CD14-positive monocyte (primary cell): ENCODE measurements around the gene TRAPPC6A. TPM values are rescaled to one million over a fixed set of nuclear protein-coding genes. Genes with fewer than 3 reads are reported as not detected.

ENCODE experiments used
- DNase-seq, 3 donors: peaks; one replicate each; pipeline ENCODE4 v3.0.0-alpha.2; 2011 to 2022
- H2AFZ ChIP-seq: 2 replicates; pipeline ENCODE4 v1.6.0; 2012; ENCODE audit warnings: mild to moderate bottlenecking, low read depth, low read length, inconsistent platforms; ENCODE audit not compliant: insufficient read depth, poor library complexity, severe bottlenecking
- H3K27ac ChIP-seq, 2 donors: 1 replicate in 1 of 2; 2 replicates in 1 of 2; pipeline ENCODE4 v1.5.1; 2012 to 2013; ENCODE audit warnings: low read length in 2 of 2, control low read depth in 1 of 2, inconsistent platforms in 1 of 2, low read depth in 1 of 2, mild to moderate bottlenecking in 1 of 2
- H3K27me3 ChIP-seq, 2 donors: one replicate each; pipeline versions ENCODE4 v1.6.0 to v1.6.1; 2011 to 2013; ENCODE audit warnings: low read length in 2 of 2; ENCODE audit not compliant: control insufficient read depth in 2 of 2, insufficient read depth in 2 of 2
- H3K36me3 ChIP-seq, 2 donors: replicated peaks in 1 of 2; 1 replicate in 1 of 2; 2 replicates in 1 of 2; pipeline versions ENCODE4 v1.5.1 to v1.6.1; 2012 to 2013; ENCODE audit warnings: low read length in 2 of 2, control low read depth in 1 of 2, inconsistent platforms in 1 of 2, mild to moderate bottlenecking in 1 of 2; ENCODE audit not compliant: insufficient read depth in 2 of 2, control insufficient read depth in 1 of 2
- H3K4me1 ChIP-seq, 2 donors: 1 replicate in 1 of 2; 2 replicates in 1 of 2; pipeline versions ENCODE4 v1.5.1 to v1.6.1; 2012 to 2013; ENCODE audit warnings: low read length in 2 of 2, control low read depth in 1 of 2, inconsistent platforms in 1 of 2, mild to moderate bottlenecking in 1 of 2, moderate library complexity in 1 of 2; ENCODE audit not compliant: insufficient read depth in 2 of 2, control insufficient read depth in 1 of 2
- H3K4me2 ChIP-seq: replicated peaks from 2 replicates; pipeline ENCODE3; 2012; ENCODE audit warnings: low read length, moderate library complexity, mild to moderate bottlenecking; ENCODE audit not compliant: poor library complexity, severe bottlenecking; ENCODE audit errors: extremely low read depth
- H3K4me3 ChIP-seq, 3 experiments: fragments of 200-600 bp in 1 of 3; sonication (generic) in 1 of 3; replicated peaks in 1 of 3; 1 replicate in 2 of 3; 2 replicates in 1 of 3; pipeline ENCODE4 v1.5.1; 2011 to 2013; ENCODE audit warnings: low read length in 3 of 3, mild to moderate bottlenecking in 3 of 3, control low read depth in 2 of 3, low read depth in 2 of 3, inconsistent platforms in 1 of 3, moderate library complexity in 1 of 3
- H3K79me2 ChIP-seq: 2 replicates; pipeline ENCODE4 v1.6.0; 2012; ENCODE audit warnings: mild to moderate bottlenecking, control low read depth, inconsistent platforms, low read length, moderate library complexity; ENCODE audit not compliant: insufficient read depth
- H3K9ac ChIP-seq: 2 replicates; pipeline ENCODE4 v1.6.0; 2017; ENCODE audit warnings: low read length, mild to moderate bottlenecking; ENCODE audit not compliant: insufficient read depth, poor library complexity, severe bottlenecking
- H3K9me3 ChIP-seq, 2 donors: replicated peaks in 1 of 2; 1 replicate in 1 of 2; 2 replicates in 1 of 2; pipeline versions ENCODE4 v1.5.1 to v1.6.1; 2012 to 2013; ENCODE audit warnings: low read length in 2 of 2, control low read depth in 1 of 2; ENCODE audit not compliant: control insufficient read depth in 1 of 2, insufficient read depth in 1 of 2
- H4K20me1 ChIP-seq: 2 replicates; pipeline ENCODE4 v1.6.0; 2012; ENCODE audit warnings: mild to moderate bottlenecking, low read length, control low read depth, moderate library complexity; ENCODE audit not compliant: insufficient read depth
- H3K27ac Mint-ChIP-seq, 7 donors: one replicate each; pipeline ENCODE4 v1.8.0; 2020; ENCODE audit warnings: mild to moderate bottlenecking in 7 of 7, mixed read lengths in 7 of 7, moderate library complexity in 6 of 7, inconsistent platforms in 2 of 7
- H3K27me3 Mint-ChIP-seq, 3 donors: one replicate each; pipeline ENCODE4 v1.8.0; 2021 to 2022; ENCODE audit warnings: low read depth in 3 of 3, mild to moderate bottlenecking in 3 of 3, mixed read lengths in 3 of 3, moderate library complexity in 3 of 3, inconsistent platforms in 1 of 3
- H3K36me3 Mint-ChIP-seq, 2 donors: one replicate each; pipeline ENCODE4 v1.8.0; 2020; ENCODE audit warnings: mixed read lengths in 2 of 2, inconsistent platforms in 1 of 2, mild to moderate bottlenecking in 1 of 2
- H3K4me1 Mint-ChIP-seq: one replicate; pipeline ENCODE4 v1.8.0; 2020; ENCODE audit warnings: mild to moderate bottlenecking, mixed read lengths
- H3K4me3 Mint-ChIP-seq, 2 donors: one replicate each; pipeline ENCODE4 v1.8.0; 2020; ENCODE audit warnings: mild to moderate bottlenecking in 2 of 2, mixed read lengths in 2 of 2, moderate library complexity in 1 of 2
- H3K9me3 Mint-ChIP-seq, 7 donors: one replicate each; pipeline ENCODE4 v1.8.0; 2020 to 2022; ENCODE audit warnings: mixed read lengths in 7 of 7, mild to moderate bottlenecking in 6 of 7, moderate library complexity in 6 of 7, inconsistent platforms in 2 of 7
- CTCF ChIP-seq: fragments of 200-600 bp; IDR thresholded peaks from one replicate; pipeline ENCODE4 v1.8.0; 2022; ENCODE audit warnings: antibody characterized with exemption, mild to moderate bottlenecking
- WGBS: methylation state at CpG from one replicate; pipeline ENCODE4 v1.1.5; 2013; ENCODE audit warnings: missing lambda C conversion rate; ENCODE audit not compliant: insufficient coverage; 5-methylcytosine and 5-hydroxymethylcytosine counted together
- intact Hi-C, 2 donors: fragments of 100-400 bp; cut with micrococcal nuclease; formaldehyde crosslinking; loops; one replicate each; pipeline versions ENCODE4 v1.15.0 to v1.15.1; 2023
- polyA minus RNA-seq: library from RNA; depleted of rRNA, polyadenylated mRNA; stranded (reverse); fragments of >200 nt; gene quantifications from 2 replicates; pipeline ENCODE4 v1.2.3, GENCODE V29; 2012
- polyA plus RNA-seq, 3 donors: library from polyadenylated mRNA; depleted of rRNA in 1 of 3; unstranded in 2 of 3; stranded (reverse) in 1 of 3; fragments of 300-500 nt in 2 of 3; fragments of >200 nt in 1 of 3; fragmentation: Illumina TruSeq in 2 of 3; gene quantifications; 1 replicate in 2 of 3; 2 replicates in 1 of 3; pipeline ENCODE4 v1.2.3, GENCODE V29; 2012 to 2021
- total RNA-seq, 12 experiments: library from RNA in 1 of 12; stranded (reverse) in 1 of 12; fragments of 120-200 nt in 1 of 12; gene quantifications; one replicate each; pipeline ENCODE4 v1.2.4 and lab custom pipeline; 2013 to 2026; ENCODE audit warnings: mixed read lengths in 6 of 12, inconsistent platforms in 1 of 12

Gene TRAPPC6A
- 24.2 TPM for total RNA-seq (2013)
- polyA plus RNA-seq (10 to 100 TPM; 49.7 to 82.7 (median 63.4) TPM), polyA minus RNA-seq (9.7 and 24.7 TPM in 2 replicates), total RNA-seq (lab: John Stamatoyannopoulos, UW) (1.3 to 10.2 (median 8.3) reads per million in 11 experiments)

DNA sequence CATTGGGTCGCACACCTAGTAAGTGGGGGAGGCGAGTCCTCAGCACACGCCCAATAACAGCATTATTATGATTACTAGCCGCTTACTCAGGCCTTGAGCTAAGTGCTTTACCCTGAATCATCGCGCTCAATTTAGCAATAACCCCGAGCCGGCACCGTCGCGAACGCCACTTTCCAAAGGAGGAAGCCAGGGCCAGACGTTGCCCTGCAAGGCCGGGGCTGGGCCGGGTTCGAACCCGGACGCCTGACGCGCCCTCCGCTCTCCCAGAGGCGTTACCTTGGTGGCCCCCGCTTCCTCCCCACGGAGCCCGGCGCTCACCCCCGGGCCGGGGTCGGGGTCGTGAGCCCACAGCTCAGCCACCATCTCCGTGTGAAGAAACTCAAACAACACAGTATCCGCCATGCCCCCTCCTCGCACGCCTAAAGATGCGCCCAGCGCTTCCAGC lies at the start of gene TRAPPC6A:
TSS of gene TRAPPC6A (minus strand) at position 421 of the 445 bp plus-strand sequence. CDS start at position 402, 19 bp downstream.
- no peak for TF ChIP-seq CTCF
- peak within 1 kb of the TSS; percentile 92 to 99 for H3K27ac ChIP-seq
- Mint-ChIP-seq H3K27ac (peak within 1 kb of the TSS; percentile 95 to 100 (median 98)), H3K4me3 (peak within 1 kb of the TSS; percentile 88 to 96), H3K9me3 (peaks cover 0 to 2% (median 0%) of the 10 kb centered on the region in 7 donors), H3K4me1 (peaks cover 46% of the 10 kb centered on the region), H3K27me3 (peaks cover 0 to 1% (median 0%) of the 10 kb centered on the region in 3 donors), H3K36me3 (peaks cover 15 to 24% of the 10 kb centered on the region in 2 donors)
- peak within 1 kb of the TSS; percentile 69 to 92 (median 82) for H3K4me3 ChIP-seq
- H3K27me3 ChIP-seq = no peaks in the 10 kb centered on the region
- H3K4me2 ChIP-seq = peak within 1 kb of the TSS; percentile 77
- H3K79me2 ChIP-seq = peaks cover 41% of the 10 kb centered on the region
- WGBS = under 1% methylated on average over 33 of the region's 36 CpGs
- peaks cover 3 to 7% of the 10 kb centered on the region in 2 donors for H3K36me3 ChIP-seq
- intact Hi-C loops = loop anchor here in 1 of 2 donors (5.0 kb wide), 2 partner anchors 86 to 101 kb away; partner anchors contain the start of genes GEMIN7, PPP1R37 and ZNF296
- H3K4me1 ChIP-seq = peaks cover 39 to 46% of the 10 kb centered on the region in 2 donors
- H3K9ac ChIP-seq = peak within 1 kb of the TSS; percentile 97
- H2AFZ ChIP-seq = peak within 1 kb of the TSS; percentile 85
- H3K9me3 ChIP-seq = no peaks in the 10 kb centered on the region
- DNase-seq = peak; percentile 94 to 96 (median 94)
- peaks cover 30% of the 10 kb centered on the region for H4K20me1 ChIP-seq

DNA sequence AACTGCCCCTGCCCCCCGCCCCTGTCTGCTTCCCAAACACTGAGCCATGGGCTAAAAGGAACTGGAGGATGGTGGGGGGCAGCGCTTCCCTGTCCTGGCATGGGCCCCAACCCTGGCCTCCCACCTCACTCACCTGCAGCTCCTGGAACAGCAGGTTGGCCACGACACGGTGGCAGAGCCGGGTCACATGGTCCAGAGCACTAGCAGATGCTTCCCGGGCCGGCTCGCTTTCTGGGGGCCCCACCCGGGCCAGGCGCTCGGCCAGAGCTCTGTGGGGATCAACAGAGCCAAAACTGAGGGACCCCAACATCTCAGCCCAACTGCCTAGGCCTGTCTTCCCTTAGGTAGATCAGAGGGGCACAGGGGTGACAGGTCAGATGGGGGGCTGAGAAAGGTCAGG lies 46.6 kb upstream of the TRAPPC6A start:
- intact Hi-C loops = no loop called here
- no peaks in the 10 kb centered on the region for H3K27me3 ChIP-seq

More for the DNA sequence above, 46.6 kb upstream of the TRAPPC6A start:
- no peak overlapping the region for H2AFZ ChIP-seq
- no peak overlapping the region for H3K4me3 ChIP-seq
- H3K9ac ChIP-seq = no peak overlapping the region
- no peak overlapping the region for H3K4me2 ChIP-seq
- peaks cover 0 to 2% (median 0%) of the 10 kb centered on the region in 7 donors for H3K9me3 Mint-ChIP-seq
- H3K27me3 Mint-ChIP-seq = peaks cover 17 to 26% (median 19%) of the 10 kb centered on the region in 3 donors
- no peaks in the 10 kb centered on the region for H3K79me2 ChIP-seq
- DNase-seq = no peak
- H4K20me1 ChIP-seq = no peaks in the 10 kb centered on the region
- H3K4me3 Mint-ChIP-seq = no peak overlapping the region
- H3K36me3 ChIP-seq = no peaks in the 10 kb centered on the region
- H3K27ac Mint-ChIP-seq = no peak overlapping the region
- H3K27ac ChIP-seq = no peak overlapping the region
- peaks cover under 1% of the 10 kb centered on the region for H3K4me1 Mint-ChIP-seq
- H3K4me1 ChIP-seq = no peaks in the 10 kb centered on the region
- H3K36me3 Mint-ChIP-seq = no peaks in the 10 kb centered on the region
- TF ChIP-seq CTCF = no peak
- 84% methylated on average over 10 of the region's 11 CpGs for WGBS
- no peaks in the 10 kb centered on the region for H3K9me3 ChIP-seq
